ENCODE results near the gene LGALSL.

The LGALSL gene

GRCh38 chr2:64501946-64502345 is 48.0 kb downstream of the LGALSL start:
- no peak for DNase-seq

GRCh38 chr2:64502860-64503259 is 48.9 kb downstream of the LGALSL start:
- DNase-seq, result no peak

GRCh38 chr2:64504774-64505720 is 51.1 kb downstream of the LGALSL start:
- no peak for DNase-seq

GRCh38 chr2:64506686-64507085 is 52.7 kb downstream of the LGALSL start:
- peak; percentile 31 for DNase-seq

All from right hindlimb (tissue), 1 donor.